ENCODE data around the gene SEC16A.
A peak's percentile ranks its signal among the peaks of the same experiment; 100 is the strongest.

The SEC16A gene

DNA sequence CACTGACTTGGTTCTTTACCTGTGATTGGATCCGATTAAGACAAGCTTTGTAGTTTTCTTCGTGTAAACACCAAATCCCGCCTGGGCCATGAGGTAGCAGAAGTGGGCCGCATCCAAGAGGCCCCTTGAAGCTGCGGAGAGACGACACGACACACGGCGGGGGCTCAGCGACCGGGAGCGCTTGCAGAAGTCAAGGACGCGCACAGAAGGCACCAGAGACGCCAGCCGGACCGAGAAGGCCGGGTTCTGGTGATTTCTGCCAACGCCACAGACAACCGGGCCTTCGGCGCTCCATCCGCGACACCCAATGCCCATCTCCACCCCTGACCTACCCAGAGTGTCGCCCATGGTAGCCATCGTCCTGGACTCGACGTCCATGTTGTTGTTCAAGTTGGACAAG, 23.4 kb downstream of the SEC16A start:
- DNase-seq = no peak

DNA sequence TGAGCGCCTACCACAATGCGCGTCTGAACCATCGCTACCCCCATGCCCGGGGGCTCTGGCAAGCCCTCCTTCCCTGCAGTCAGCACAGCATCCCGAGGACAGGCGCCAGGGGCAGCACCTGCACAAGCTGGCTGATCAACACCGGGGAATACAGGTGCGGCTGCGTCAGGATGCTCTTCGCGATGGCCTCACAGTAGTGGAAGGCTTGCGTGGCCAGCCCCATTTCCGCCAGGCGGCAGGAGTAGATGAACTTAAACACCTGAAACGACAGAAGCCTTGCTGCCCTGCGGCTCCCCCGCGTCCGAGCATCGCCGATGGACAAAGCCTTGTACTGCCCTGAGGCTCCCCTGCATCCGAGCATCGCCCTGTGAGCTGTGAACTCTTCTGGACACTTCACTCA, 25.5 kb downstream of the SEC16A start:
- DNase-seq = no peak

DNA sequence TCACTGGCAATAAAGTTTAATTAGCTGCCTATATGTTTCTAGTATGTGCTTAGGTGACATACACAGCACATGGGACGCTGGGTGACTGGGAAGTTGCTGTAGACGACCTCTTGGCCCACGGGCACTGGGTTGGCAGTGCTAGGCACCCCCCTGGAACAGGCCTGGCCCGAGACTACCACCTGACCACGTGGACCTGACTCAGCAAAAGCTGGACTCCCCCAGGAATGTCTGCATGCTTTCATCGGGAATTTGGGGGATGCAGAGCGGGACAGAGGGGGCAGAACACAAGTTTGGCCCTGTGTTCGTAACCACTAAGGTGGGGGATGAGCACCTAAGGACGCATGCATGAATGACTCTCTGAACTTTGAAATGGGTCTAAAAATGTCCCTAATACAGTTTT, 26.6 kb downstream of the SEC16A start:
- DNase-seq = no peak

DNA sequence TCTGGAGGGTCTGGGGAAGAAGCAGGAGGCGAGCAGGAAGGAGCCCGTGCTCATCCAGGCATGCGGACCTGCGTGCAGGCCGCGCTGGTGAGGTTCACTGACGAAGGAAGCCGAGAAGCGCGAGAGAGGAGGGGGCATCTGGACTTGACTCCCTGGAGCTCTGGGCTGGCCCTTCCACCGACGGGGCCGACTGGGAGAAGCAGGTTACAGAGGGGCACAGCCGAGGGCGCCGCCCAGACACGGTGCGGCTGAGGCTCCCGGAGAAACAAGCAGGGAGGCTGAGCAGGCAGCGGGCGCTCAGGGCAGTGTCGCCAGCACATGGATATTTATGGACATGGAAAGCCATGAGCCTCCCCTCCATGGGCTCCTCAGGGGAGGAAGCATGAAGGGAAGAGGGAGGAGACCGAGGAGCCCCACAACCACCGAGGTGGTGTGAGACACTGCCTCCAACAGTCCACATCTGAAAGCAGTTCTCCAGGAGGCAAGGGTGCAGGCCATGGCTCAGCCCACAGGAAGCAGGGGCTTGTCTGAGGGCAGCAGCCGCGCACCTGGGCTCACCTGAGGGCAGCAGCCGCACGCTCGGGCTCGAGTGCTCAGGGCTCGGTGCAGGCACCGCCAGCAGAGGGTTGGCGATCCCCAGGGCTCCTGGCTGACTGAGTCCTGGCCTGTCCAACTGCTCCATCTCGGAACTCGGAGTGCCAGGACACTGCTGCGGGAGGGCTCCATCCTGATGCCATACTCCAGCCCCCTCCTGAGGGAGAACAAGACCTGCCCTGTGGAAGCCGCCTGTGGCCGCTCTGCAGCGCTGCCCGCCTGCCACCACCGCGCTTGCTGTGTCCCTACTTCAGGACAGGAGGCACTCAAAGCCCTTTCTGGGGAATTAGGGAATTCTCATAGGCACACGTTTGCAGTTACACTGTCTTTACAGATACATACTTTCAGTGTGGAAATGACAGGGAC, 27.5 kb downstream of the SEC16A start:
- DNase-seq = no peak

DNA sequence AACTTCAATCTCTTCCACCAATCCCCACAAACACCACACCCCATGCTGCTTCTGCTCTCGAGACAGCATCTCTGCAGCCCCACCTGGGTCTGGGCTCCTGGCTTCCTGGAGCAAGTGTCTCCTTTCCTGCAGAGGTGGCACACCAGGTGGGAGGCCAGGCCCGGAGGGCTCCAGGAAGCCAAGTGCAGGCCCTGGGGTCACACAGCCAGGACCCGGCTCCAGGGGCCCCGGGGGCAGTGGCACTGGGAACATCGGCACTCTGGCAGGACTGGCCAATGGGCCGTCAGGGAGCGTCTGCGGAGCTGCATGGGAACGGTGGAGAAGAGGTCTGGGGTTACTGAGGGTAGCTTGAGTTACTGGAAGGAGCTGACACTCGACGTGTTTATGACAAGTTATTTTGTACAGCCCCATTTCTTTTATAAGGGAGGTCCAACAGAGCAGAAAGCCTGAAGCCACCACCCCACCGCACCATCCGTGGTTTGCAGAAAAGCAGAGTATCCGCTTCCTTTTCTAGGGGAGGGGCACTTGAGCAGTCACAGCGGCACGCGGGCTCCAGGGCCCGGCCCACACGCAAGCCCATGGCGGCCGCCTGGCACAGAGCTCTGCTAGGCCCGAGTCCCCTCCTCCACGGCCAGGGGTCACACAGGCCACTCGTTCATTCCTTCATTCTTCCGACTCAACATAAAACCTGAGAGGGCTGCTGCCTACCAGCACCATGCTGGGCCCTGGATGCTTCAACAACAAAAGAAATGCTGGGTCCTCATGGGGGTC, 28.6 kb downstream of the SEC16A start:
- no peak for DNase-seq

DNA sequence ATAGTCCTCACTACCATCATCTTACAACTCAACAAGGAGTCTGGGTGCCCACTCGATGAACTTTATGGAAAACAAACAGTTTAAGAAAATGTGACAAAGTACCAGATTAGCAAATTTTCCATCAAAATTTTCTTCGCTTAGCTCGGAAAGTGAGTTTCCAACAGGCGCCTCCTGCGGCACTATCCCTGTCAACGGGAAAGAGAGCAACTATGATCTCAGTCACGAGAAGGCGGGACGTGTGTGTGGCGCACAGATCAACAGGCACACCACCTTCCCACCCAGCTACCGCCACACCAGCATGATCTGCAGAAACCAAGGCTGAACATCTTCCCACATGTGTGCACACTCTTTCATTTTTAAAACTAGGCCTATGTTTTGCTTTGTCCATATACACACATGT, 29.5 kb downstream of the SEC16A start:
- DNase-seq = no peak

DNA sequence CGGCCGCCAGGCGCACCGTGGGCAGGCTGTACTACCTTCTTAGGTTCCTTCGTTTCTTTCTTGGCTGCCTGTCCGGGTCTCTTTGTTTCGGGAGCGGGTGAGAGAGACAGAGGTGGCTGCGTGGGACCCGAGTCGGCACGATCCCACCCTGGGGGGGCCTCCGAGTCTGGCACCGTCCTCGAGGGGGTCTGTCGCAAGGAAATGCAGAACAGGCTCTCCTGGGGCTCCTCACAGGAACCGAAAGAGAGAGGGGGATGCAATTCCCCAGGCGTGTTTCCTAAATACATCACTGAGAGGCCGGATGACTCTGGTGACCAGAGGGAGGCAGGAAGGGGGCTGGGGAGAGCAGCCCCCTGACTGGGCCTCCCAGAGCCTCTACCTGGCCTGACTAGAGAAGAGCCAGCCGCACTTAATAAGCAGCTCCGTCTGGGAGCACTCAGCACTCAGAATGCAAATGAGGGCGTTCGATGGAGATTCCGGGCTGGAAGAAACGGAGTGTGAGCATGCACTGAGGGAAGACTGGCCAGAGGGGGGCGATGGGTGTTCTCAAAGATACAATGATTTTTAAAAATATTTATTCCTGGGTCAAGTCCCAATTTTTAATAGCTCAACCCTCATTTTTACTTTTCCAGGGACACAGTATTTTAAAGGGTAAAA, 31.5 kb downstream of the SEC16A start:
- no peak for DNase-seq

DNA sequence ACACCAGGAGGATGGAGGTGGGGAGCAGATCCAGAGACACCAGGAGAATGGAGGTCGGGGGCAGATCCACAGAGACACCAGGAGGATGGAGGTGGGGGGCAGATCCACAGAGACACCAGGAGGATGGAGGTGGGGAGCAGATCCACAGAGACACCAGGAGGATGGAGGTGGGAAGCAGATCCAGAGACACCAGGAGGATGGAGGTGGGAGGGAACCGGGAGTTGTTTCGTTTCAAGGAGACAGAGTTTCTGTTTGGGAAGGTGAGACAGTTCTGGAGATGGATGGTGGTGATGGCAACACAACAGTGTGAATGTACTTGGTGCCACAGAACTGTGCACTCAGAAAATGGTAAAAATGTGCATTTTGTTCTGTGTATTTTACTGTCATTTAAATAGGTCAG, 34.2 kb downstream of the SEC16A start:
- DNase-seq = no peak

DNA sequence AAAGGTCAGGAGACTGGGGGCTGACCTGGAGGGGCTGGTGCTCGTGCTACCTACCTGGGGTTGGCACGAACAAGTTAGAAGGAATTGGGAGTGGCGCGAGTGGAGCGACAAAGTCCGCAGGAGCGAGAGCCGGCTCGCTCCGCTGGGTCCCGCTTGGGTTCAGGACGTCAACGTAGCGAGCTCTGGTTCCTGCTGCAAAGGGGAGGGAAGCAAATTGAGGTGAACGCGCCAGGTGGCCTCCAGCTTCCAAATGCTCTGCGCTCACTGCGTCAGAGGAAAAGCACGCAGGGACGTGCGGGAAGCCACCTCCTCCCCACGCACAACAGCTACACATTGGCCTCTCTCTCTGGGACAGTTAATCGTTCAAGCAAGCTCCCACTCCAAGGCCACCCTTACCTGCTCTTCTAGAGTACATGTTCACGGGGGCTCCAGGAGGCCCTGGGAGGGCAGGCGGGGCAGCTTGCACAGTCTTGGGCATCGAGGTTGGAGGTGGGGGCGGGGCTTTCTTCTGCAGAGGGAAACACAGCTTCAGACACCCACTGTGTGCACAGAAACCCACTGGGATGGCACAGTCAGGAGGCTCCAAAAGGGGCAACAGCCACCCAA, 35.6 kb downstream of the SEC16A start:
- DNase-seq = no peak

DNA sequence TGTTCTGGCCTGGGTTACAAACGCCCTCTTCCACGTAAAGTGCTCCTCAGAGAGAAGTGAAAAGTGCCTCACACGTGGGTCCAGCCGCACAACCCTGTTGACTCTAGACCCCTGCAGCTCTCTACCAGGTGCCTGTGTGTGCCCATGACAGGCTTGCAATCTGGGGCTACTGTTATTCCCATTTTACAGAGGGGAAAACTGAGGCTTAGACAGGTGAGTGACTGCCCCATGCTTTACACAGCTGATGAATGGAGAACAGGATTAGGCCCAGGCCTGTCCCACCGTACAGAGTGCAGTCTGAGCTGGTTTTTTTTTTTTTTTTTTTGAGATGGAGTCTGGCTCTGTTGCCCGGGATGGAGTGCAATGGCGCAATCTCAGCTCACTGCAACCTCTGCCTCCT, 37.0 kb downstream of the SEC16A start:
- no peak for DNase-seq

DNA sequence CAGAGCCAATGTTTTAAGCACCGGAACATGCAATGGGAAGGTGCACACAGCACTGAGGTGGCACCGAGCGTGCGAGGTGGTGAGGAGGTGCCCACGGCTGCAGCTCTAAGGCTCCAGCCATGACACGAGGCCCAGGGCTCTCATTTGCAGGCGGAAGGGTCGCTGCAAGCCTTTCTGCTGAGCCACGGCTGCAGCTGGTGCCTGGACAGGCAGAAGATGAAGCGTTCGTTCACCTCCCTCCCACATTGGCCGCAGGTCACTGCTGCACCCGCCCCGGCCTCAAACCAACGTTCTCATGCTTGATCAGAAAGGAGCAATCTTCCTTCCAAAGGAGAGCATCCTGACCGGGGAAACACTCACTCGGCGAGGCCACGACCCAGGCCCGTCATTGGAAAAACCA, 38.7 kb downstream of the SEC16A start:
- no peak for DNase-seq

DNA sequence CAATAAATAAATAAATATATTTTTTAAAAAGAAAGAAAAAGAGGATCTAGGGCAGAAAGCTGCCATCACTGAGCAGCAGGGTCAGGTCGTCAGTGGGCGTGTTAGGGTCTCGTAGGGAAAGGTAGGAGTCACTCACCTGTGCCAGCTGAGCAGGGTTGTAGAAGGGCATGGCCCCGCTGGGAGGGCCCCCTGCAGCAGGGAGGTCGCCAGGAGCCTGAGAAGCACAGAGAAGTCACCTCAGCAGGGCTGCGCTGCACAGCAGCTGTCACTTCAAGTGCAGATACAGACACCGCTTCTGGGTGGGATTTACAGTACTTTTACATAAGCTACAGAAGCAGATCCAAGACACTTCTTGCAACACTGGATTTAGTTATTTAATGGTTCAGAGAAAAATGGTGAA, 39.2 kb downstream of the SEC16A start:
- no peak for DNase-seq

DNA sequence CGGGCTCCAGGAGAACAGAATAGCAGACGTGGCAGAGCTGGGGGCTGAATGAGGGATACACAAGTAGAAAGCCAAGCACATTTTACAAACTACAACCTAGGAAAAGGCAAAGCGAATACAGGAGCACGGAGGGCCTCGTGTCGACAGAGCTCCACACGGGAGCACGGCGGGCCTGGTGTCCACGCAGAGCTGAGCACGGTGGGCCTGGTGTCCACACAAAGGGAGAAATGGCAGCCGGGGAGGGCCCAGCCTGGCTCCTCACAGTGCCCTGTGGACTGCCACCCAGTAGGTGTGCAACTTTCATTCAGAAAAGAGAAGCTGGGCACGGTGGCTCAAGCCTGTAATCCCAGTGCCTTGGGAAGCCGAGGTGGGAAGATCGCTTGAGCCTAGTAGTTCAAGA, 39.8 kb downstream of the SEC16A start:
- DNase-seq = no peak

DNA sequence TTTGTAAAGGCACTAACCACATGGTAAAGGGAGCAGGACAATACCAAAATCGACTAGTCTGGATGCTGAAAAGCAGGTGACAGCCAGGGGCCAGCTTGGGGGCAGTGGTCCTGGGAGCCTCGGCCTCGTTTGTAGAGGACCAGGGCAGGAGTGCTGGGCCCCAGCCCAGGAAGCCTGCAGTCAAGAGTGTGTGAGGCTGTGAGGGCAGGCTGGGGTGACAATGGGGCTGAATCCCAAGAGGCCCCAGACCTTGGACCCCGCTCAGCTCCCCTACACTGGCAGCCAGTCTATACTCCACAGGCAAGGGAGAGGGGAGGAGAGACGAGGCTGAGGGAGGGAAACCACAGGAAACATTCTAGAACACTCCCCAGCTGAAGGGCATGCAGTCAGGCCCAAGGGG, 40.6 kb downstream of the SEC16A start:
- DNase-seq = no peak

DNA sequence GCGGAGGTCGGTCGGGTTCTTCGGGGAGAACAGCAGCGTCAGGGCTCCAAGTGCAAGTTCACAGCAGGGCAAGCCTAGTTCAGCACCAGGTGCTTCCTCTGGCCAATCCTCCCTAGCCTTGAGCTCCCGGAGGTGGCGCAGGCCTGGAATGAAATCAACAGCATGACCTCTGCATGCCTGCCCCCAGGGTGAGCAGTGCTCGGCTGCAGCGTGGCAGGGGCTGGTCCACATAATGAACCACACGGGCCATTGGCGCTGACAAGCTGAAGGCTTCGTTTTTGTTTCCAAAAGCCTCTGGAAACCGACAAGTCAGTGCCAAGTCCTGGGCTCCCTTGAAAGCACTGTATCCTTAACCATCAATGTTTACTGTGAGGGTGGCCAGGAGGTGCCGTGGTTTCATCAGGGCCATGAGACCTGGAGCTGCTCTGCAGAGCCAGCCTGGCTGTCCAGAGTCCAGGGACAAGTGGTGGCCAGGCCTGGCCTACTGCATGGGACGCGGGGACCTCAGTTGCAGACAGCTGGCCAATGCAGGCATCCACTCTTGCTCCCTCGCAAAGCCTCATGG, 41.1 kb downstream of the SEC16A start:
- DNase-seq = no peak

DNA sequence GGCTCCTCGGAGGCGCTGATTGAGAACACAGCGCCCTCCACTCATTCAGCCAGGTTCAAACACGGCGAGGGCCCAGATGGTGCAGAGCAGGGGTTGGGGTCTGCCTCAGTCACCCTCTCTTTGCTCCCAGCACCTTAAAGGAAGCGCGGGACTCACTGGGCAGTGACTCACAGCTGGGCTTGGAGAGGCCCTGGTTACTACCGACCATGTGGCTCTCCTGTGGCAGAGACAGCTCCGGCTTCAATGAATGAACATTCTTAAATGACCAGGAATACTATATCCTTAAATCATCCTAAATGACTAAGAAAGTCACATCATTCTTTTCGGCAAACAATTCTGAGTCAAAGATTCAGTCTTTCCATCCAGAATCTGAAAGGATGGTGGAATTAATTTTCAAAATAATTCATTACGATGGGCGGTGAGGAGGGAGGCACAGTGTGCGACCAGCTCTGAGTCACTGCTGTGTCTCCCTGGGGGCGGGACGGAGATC, 41.6 kb downstream of the SEC16A start:
- DNase-seq = no peak

DNA sequence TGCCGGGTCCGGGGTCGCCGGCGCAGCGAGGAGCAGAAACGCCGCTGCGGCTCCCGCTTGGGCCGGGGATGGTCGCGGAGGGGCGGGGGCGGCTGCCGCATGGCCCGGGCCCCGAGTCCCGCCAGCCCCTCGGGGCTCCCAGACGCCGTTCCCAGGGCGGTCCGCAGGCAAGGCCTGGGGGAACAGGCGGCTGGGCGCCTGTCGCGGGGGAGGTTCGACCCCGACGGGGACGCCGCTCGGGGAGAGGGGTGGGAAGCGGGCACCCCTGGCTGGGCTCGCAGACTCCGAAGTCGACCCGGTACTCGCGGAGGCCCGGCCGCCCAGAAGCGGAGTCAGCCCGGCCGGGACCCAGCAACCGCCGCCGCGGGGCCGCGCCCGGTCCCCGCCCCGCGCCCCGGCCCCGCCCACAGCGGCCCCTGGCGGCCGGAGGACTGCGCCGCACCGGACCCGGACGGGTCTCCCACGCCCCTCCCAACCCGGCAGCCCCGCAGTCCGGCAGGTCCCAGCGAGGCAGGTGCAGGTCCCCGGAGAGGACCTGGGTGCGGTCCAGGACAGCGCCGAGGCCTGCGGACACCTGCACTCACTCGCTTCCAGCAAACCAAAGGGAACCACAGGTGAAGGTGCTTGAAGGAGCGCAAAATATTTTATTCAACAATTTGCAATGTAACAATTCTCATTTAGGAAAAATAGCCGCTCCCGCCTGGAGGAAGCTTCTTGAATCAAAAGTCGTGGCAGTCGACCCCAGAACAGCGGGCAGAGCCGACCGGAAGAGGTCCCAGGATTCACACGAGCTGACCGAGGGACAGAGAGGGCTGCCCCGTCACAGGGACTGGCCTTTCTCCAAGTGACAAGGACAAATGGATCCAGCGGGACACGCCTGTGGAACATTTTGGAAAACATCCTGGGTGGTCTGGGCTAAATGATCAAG, 43.1 kb downstream of the SEC16A start, which contains the start of gene INPP5E:
TSS of gene INPP5E (minus strand) at position 365 of the 928 bp plus-strand sequence. CDS start 426 bp downstream, outside the sequence.
- DNase-seq = peak; percentile 52

DNA sequence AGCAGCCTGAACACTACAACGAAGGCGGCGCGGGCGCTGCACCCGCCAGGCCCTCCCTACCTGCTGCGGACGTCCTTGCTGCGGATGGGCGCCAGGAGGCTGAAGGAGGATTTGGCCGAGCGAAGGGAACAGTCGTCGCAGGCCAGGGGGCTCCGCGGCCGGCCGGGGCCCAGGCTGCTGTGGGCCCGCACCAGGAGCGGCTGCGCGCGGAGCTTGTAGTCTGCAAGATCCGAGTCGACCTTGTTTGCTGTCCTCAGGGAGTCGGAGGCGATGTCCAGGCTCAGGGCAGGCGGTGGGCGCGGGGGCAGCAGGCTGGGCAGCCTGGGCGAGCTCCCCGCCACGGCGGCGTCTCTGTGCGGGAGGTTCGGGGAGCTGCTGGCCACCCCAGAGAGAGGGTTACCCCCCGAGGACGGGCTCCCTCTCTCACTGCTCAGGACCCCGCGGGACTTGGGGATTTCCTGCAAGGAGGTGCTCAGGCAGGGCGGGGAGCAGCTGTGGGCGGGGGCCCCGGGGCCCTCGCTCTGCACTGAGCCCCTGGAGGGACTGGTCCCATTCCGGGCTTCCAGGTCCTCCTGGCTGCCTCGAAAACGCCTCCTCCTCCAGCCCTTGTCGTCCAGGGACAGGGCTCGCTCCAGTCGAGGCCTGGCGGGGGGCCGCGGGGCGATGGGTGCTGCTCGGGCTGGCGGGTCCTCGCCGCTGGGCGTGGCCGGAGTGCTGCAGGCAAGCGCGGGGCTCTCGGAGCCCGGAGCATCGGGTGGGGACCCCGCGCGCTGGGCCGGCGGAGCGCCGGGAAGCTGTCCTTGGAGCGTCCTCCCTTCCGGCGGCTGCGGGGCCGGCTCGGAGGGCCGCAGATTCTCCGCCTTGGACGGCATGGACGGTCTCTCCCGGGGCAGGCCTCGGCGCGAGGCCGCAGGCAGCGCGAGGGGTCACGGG, 44.0 kb downstream of the SEC16A start:
- peak; percentile 25 for DNase-seq

DNA sequence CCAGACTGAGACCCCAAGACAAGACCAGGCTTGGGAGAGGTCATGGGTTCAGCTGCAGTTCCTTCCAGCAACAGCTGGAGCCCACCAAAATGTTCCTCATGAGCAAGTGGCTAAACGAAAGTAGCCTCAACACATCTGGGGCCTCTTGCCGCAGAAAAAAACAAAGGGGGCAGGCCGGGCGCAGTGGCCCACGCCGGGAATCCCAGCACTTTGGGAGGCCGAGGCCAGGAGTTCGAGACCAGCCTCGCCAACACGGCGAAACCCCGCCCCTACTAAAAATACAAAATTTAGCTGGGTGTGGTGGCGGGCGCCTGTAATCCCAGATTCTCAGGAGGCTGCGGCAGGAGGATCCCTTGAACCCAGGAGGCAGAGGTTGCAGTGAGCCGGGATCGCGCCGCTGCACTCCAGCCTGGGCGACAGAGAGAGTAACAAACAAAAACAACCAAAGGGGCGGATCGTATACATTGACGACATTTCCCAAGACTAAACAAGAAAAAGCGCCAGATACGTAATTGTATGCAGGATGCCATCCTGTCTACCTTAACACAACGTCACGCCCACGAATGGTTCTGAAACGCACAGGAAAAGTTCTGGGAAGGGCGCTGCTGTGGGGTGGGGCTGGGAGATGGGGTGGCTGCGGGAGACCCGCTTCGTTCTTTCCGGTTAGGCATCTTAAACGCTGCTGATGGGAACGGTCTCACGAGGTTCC, 44.8 kb downstream of the SEC16A start:
- DNase-seq = no peak

DNA sequence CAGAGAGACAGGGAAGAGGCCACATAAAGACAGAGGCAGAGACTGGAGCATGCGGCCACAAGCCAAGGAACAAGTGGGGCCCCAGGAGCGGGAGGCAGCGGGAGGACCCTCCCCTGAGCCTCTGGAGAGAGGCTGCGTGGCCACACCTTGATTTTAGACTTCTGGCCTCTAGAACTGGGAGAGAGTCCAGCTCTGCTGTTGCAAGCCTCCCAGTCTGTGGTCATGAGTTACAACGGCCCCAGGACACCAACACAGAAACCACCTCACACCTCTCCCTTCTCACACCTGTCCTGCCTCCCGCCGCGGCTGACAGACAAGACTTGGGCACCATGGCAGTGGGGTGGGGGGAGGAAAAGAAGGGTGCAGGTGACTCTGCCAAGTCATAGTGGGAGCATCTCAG, 45.4 kb downstream of the SEC16A start:
- no peak for DNase-seq
